GM18511 (cell line): ENCODE data around the gene PLP2.
"Not testable (repeated sequence)": the region's sequence is repeated elsewhere in the genome, so short reads cannot be mapped to it uniquely, and the experiment has no call there.

Experiments used
- ATAC-seq: cut with Tn5 transposase; IDR thresholded peaks from one replicate; pipeline ENCODE4 v1.9.1; 2021; ENCODE audit warnings: mild to moderate bottlenecking, moderate library complexity; ENCODE audit not compliant: unreplicated experiment

Gene PLP2, protein sequence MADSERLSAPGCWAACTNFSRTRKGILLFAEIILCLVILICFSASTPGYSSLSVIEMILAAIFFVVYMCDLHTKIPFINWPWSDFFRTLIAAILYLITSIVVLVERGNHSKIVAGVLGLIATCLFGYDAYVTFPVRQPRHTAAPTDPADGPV

DNA sequence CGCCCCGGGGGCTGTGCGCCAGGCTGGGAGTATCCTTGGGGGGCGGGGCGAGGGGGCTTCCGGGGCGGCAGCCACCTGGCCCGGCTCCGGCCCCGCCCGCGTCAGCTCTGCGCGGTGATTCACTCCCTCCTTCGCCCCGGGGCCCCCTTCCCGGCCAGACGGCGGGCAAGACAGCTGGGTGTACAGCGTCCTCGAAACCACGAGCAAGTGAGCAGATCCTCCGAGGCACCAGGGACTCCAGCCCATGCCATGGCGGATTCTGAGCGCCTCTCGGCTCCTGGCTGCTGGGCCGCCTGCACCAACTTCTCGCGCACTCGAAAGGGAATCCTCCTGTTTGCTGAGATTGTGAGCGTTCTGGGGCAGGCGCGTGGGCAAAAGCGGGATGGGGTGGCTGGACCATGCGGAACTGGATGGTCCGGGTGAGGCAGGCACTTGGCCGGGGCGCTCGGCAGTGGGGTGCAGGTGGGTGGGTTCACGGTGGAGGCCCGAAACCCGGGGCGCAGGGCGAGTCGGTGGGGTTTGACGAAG, at the start of gene PLP2:
TSS of gene PLP2 (plus strand) at position 147 of the 528 bp plus-strand sequence. CDS start at position 250, 103 bp downstream.
- peak; percentile 39 for ATAC-seq

DNA sequence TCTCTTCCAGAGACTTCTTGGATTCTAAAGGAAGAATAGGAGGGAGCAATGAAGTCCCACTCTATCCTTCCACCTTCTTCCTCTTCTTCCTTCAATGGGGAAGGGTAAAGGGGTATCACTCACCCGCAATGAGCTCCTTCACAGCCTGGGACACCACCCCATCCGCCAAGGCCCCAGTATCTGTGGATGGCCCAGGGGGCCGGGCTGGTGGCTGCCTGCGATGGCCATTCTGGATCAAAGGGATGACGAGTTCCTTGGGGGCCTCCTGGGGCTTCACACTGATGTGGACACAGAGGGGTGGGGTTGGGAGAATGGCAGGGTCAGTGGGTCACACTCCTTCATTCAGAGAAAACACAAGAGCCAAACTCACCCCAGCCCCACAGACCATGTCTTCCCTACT, 49.2 kb upstream of the PLP2 start:
- ATAC-seq = no peak

GRCh38 chrX:49127742-49128258, 43.9 kb upstream of the PLP2 start:
- not testable (repeated sequence) for ATAC-seq

DNA sequence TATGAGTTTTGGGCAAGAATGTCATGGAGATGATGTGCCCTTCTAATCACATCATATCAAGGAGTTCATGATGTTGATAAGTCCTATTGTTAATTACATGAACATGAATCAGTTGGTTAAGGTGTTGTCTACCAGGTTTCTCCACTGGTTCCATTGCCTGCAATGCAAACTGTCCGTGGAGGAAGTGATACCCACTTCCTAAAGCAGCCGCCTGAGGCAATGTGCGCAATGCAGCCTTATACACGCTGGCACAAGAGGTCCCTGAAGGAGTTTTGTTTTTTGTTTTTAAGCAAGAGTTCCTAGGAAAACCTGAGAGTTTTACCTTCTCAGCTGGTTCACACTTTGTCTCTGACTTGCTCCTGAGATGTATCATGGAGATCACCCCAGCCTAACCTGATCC, 42.3 kb upstream of the PLP2 start:
- ATAC-seq = no peak

GRCh38 chrX:49132275-49132674, 39.4 kb upstream of the PLP2 start:
- not testable (repeated sequence) for ATAC-seq

- ATAC-seq = no peak
Measured at GRCh38 chrX:49133759-49134158, 37.9 kb upstream of the PLP2 start.

- no peak for ATAC-seq
Measured at GRCh38 chrX:49137492-49137891, 34.2 kb upstream of the PLP2 start.

- ATAC-seq = no peak
Measured at GRCh38 chrX:49139713-49140112, 32.0 kb upstream of the PLP2 start.

DNA sequence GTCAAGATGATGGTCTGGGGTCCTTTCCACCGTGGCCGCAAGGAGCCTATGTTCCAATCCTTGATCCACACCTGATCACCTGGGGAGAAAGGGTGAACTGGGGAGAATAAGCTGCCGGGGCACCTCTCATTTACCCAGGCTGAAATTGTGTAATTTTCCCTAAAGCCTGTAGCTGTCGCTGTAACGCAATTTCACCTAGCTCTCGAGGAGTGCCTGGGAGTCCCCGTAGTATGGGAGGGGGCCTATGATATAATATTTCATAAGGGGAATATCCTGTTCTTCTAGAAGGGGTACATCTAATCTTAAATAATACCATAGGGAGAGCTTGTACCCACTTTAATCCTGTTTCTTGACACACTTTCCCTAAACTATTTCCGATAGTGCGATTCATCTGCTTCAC, 29.4 kb upstream of the PLP2 start:
- ATAC-seq = not testable (repeated sequence)

- not testable (repeated sequence) for ATAC-seq
Measured at GRCh38 chrX:49143154-49143553, 28.5 kb upstream of the PLP2 start.

- no peak for ATAC-seq
Measured at GRCh38 chrX:49147282-49147681, 24.4 kb upstream of the PLP2 start.

- no peak for ATAC-seq
Measured at GRCh38 chrX:49147936-49148335, 23.8 kb upstream of the PLP2 start.

GRCh38 chrX:49148390-49149100, 23.2 kb upstream of the PLP2 start:
- not testable (repeated sequence) for ATAC-seq

GRCh38 chrX:49149291-49149690, 22.4 kb upstream of the PLP2 start:
- ATAC-seq = not testable (repeated sequence)

DNA sequence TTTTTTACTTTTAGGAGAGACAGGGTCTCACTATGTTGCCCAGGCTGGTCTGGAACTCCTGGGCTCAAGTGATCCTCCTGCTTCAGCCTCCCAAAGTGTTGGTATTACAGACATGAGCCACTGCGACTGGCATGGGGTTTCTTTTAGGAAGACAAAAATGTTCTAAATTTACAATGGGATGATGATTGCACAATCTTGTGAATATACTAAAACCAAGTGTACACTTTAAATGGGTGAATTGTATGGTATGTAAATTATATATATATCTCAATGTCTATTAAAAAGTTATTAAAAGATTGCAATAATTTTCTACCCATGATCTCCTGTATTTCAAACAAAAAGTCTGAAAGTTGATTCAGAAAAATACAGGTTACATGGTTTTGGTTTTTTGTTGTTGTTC, 18.2 kb upstream of the PLP2 start:
- ATAC-seq = no peak

DNA sequence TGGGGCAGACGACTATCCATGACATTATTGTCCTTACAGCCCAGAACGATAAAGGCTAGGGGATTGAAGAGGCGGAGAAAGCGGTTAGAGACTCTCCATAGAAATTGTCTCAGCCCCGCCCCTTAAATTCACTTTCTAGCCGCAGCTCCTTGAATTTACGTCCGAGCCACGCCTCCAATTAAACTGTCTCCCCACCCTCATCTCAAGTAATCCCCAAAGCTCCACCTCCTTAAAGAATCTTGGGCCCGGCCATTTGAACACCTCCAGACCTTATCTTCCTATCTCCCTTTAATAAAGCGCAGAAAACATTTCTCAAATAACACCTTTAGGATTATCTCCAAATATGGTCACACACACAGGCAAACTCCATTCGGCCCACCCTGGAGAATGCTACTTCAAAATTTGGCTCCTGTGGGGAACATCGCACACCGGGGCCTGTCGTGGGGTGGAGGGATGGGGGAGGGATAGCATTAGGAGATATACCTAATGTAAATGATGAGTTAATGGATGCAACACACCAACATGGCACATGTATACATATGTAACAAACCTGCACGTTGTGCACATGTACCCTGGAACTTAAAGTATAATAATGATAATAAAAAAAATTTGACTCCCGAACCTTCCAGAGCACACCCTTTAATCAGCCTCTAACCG, 16.3 kb upstream of the PLP2 start:
- ATAC-seq = peak; percentile 34

GRCh38 chrX:49155900-49156837, 15.5 kb upstream of the PLP2 start:
- peak; percentile 91 for ATAC-seq

- no peak for ATAC-seq
Measured at GRCh38 chrX:49157194-49157593, 14.5 kb upstream of the PLP2 start.

DNA sequence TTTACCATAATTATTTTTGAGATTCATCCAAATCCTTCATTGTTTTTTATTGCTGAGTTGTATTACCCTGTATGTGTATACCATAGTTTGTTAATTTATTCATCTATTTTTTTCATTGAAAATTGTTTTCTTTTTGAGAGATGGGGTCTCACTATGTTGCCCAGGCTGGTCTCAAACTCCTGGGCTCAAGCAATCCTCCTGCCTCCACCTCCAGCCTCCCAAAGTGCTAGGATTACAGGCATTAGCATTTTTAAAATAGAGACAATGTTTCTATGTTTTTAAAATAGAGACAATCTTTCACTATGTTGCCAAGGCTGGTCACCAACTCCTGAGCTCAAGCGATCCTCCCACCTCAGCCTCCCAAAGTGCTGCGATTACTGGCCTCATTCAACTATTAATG, 10.8 kb upstream of the PLP2 start:
- ATAC-seq = no peak

DNA sequence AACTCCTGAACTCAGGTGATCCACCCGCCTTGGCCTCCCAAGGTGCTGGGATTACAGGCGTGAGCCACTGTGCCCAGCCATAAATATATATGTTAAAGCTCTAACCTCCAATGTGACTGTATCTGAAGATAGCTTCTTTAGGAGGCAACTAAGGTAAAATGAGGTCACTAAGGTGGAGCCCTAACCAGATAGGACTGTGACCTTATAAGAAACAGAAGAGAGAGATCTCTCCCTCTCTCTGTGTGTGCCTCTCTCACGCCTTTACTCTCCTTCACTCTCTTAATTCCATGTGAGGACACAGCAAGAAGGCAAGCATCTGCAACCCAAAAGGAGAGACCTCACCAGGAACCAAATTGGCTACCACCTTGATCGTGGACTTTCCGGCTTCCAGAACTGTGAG, 10.1 kb upstream of the PLP2 start:
- ATAC-seq = no peak

DNA sequence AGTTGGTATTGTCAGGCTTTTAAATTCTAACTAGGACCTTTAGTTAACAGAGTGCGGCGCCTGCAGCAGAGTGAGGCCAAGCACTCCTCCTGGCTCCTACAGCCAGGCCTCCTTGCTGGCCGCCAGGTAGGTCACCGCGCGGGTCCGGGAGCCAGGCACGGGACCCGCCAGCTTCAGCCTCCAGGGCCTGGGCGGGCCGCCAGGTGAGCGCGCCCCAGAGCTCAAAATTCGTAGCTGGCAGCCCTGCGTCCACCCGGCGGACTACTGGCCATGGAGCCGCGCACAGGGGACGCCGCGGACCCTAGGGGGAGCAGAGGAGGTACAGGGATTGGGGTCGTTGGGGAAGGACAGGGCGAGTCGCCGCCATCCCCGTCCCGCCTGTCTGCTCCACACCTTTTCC, 9.1 kb upstream of the PLP2 start, which contains the start of gene MAGIX:
TSS of gene MAGIX (plus strand) at position 139 of the 400 bp plus-strand sequence. CDS start at position 271, 132 bp downstream.
- ATAC-seq = no peak
